Stimulated activated CD8-positive, alpha-beta memory T cell treated with anti-CD3 and anti-CD28 coated beads, Interleukin-12 subunit alpha, Interleukin-12 subunit beta, amount 100 ng/mL, for 24 hours (primary cell): ENCODE measurements around the gene CERS3.

Source experiments
- DNase-seq: peaks from one replicate; pipeline ENCODE4 v3.0.0-alpha.2; 2020; ENCODE audit errors: extremely low read depth

Gene CERS3

GRCh38 chr15:100383302-100384107 is 145.2 kb downstream of the CERS3 start:
- DNase-seq, result no peak

- no peak for DNase-seq
Measured at GRCh38 chr15:100373942-100374341, 154.8 kb downstream of the CERS3 start.

GRCh38 chr15:100373120-100373896 is 155.4 kb downstream of the CERS3 start:
- no peak for DNase-seq

- DNase-seq, result no peak
Measured at GRCh38 chr15:100372739-100373119, 156.0 kb downstream of the CERS3 start.

- DNase-seq, result no peak
Measured at GRCh38 chr15:100355342-100355741, 173.4 kb downstream of the CERS3 start.

- no peak for DNase-seq
Measured at GRCh38 chr15:100353449-100353848, 175.3 kb downstream of the CERS3 start.

- DNase-seq, result no peak
Measured at GRCh38 chr15:100350434-100351226, 178.1 kb downstream of the CERS3 start.
